Suprapubic skin (tissue), 4 donors: Measurements from ENCODE around the gene STXBP4. TPM values are rescaled to one million over a fixed set of nuclear protein-coding genes. Genes with fewer than 3 reads are reported as not detected.

Experiments used
- DNase-seq, 2 donors: peaks; one replicate each; pipeline ENCODE4 v3.0.0-alpha.2; 2019; ENCODE audit warnings: low spot score in 2 of 2
- H3K27ac ChIP-seq: fragments of 200-600 bp; sonication (generic); one replicate; pipeline ENCODE4 v1.5.1; 2019
- H3K27me3 ChIP-seq: fragments of 200-600 bp; sonication (generic); one replicate; pipeline ENCODE4 v1.5.1; 2019
- H3K36me3 ChIP-seq: fragments of 200-600 bp; sonication (generic); one replicate; pipeline ENCODE4 v1.5.1; 2019
- H3K4me1 ChIP-seq: fragments of 200-600 bp; sonication (generic); one replicate; pipeline ENCODE4 v1.5.1; 2019
- H3K4me3 ChIP-seq: fragments of 200-600 bp; sonication (generic); one replicate; pipeline ENCODE4 v1.5.1; 2019; ENCODE audit warnings: mild to moderate bottlenecking
- H3K9me3 ChIP-seq: fragments of 200-600 bp; sonication (generic); one replicate; pipeline ENCODE4 v1.5.1; 2019
- EP300 ChIP-seq: sonication (generic); formaldehyde crosslinking; IDR thresholded peaks from one replicate; pipeline ENCODE4 v1.6.1; 2017; ENCODE audit warnings: antibody characterized with exemption
- POLR2A ChIP-seq, 2 donors: fragments of 450-650 bp; IDR thresholded peaks; one replicate each; pipeline ENCODE4 v1.6.1; 2017; ENCODE audit warnings: antibody characterized with exemption in 2 of 2, mild to moderate bottlenecking in 2 of 2, moderate library complexity in 2 of 2
- POLR2AphosphoS5 ChIP-seq, 3 donors: sonication (generic); formaldehyde crosslinking; IDR thresholded peaks; one replicate each; pipeline ENCODE4 v1.6.1; 2017; ENCODE audit warnings: antibody characterized with exemption in 3 of 3
- WGBS: methylation state at CpG from one replicate; pipeline ENCODE4 v1.1.5; 2018; 5-methylcytosine and 5-hydroxymethylcytosine counted together
- total RNA-seq, 4 donors: library from RNA; depleted of rRNA; stranded (reverse); fragments of >200 nt; gene quantifications; one replicate each; pipeline ENCODE4 v1.1.0, GENCODE V29; 2016
- TF ChIP-seq, protein P1 (sequence below), 2 donors: fragments of 200-600 bp in 1 of 2; fragments of 450-650 bp in 1 of 2; sonication (generic) in 1 of 2; IDR thresholded peaks; one replicate each; pipeline ENCODE4 v1.5.1; 2016 to 2019; ENCODE audit warnings: antibody characterized with exemption in 2 of 2, mild to moderate bottlenecking in 1 of 2, moderate library complexity in 1 of 2

Gene STXBP4
- total RNA-seq, 4 donors from 2014 or later: 1.6 to 29.4 (median 7.4) TPM

DNA sequence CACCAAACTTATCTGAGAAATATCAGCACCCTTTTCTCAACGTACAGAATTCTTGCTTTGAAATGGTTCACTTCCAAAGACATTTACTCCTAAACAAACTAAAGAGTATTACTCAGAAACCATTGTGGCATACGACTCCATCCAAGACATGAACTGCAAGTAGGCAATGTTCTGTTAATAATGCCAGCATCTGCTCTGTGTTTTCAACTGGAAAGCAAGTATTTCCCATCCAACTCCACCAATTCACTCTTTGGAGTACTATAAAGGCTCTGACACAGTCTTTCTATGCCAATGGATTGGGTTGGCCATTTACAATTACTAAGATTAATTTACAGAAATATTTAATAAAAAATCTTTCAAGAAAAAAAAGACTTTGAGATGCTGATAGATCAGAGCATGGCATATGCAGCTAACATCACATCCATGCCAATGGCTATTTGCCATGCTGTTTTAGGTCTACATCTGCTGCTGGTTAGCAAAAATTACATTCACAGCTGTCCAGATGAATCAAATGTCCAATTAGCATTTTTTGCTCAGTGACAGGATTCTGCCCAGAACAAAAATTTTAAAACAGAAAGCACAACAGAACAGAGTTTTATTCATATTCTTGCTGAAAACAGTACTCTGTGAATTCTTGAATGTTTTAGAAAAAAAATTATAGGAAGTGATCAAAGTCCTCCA is 230.3 kb downstream of the STXBP4 start:
- DNase-seq: no peak
- Histone ChIP-seq H3K4me1 (peaks cover 10% of the 10 kb centered on the region), H3K9me3 (no peaks in the 10 kb centered on the region), H3K4me3 (no peak overlapping the region), H3K27me3 (no peaks in the 10 kb centered on the region), H3K27ac (no peak overlapping the region), H3K36me3 (no peaks in the 10 kb centered on the region)
- 65% methylated on average over 2 of the region's 2 CpGs for WGBS
- TF ChIP-seq POLR2AphosphoS5 (IDR thresholded peaks at IDR 0.05) (no peak), EP300 (no peak), POLR2A (IDR thresholded peaks at IDR 0.05) (no peak)
- TF ChIP-seq, protein P1, sequence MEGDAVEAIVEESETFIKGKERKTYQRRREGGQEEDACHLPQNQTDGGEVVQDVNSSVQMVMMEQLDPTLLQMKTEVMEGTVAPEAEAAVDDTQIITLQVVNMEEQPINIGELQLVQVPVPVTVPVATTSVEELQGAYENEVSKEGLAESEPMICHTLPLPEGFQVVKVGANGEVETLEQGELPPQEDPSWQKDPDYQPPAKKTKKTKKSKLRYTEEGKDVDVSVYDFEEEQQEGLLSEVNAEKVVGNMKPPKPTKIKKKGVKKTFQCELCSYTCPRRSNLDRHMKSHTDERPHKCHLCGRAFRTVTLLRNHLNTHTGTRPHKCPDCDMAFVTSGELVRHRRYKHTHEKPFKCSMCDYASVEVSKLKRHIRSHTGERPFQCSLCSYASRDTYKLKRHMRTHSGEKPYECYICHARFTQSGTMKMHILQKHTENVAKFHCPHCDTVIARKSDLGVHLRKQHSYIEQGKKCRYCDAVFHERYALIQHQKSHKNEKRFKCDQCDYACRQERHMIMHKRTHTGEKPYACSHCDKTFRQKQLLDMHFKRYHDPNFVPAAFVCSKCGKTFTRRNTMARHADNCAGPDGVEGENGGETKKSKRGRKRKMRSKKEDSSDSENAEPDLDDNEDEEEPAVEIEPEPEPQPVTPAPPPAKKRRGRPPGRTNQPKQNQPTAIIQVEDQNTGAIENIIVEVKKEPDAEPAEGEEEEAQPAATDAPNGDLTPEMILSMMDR (IDR thresholded peaks at IDR 0.05): no peak

DNA sequence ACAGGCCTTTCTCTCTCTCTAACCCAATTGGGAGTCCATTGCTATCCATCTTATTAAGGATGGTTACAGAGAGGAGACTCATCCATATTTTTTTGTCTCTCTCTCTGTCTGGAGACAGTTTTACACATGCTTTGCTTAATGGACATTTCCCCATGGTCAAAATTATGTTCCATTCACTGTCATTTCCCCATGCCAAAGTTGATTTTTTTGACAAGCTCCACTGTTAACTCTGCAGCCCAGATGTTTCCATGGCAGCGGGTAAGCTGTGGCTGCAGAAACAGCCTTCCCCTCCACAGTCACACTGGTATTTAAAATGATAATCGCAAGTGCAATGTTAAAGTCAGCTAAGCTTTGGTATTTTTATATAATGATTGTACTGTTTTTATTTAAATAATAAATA is 232.3 kb downstream of the STXBP4 start:
- Histone ChIP-seq H3K9me3 (no peaks in the 10 kb centered on the region), H3K27ac (no peak overlapping the region), H3K27me3 (no peaks in the 10 kb centered on the region), H3K36me3 (no peaks in the 10 kb centered on the region), H3K4me3 (no peak overlapping the region), H3K4me1 (peaks cover 10% of the 10 kb centered on the region)
- WGBS: 48% methylated on average over 2 of the region's 2 CpGs
- DNase-seq: no peak
- TF ChIP-seq EP300 (no peak), POLR2AphosphoS5 (IDR thresholded peaks at IDR 0.05) (no peak), POLR2A (IDR thresholded peaks at IDR 0.05) (no peak)
- TF ChIP-seq, protein P1 (IDR thresholded peaks at IDR 0.05): no peak

DNA sequence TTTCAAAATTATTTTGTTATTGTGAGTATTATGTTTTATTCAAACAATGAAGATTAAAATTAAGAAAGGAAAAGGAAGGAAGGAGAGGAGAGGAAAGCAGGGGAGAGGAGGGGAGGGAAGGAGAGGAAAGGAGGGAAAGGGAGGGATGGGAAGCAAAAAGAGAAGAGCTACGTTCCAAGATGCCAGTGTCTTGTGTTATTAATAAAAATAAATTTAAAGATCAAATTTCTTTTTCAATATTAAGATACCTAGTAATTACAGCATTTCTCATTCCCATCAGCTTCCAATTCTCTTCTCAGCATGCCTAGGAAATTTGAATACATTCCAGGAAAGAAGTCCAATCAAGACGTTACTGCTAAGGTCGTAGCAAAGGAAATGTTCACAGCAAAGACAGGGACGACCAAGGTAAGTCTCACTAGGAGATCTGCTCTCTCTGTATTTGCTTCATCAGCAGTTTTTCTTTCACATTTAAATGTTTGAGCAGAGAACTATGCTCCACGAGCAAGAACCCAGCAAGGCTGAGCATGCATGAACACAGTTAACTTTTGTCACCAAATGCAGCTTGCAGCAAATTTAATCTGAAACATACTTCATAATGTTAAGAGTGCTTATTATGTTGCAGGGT is 232.9 kb downstream of the STXBP4 start:
- Histone ChIP-seq H3K27ac (no peak overlapping the region), H3K36me3 (no peaks in the 10 kb centered on the region), H3K27me3 (no peaks in the 10 kb centered on the region), H3K4me3 (no peak overlapping the region), H3K4me1 (peaks cover 10% of the 10 kb centered on the region), H3K9me3 (no peaks in the 10 kb centered on the region)
- WGBS: 11% methylated on average over 5 of the region's 5 CpGs
- DNase-seq: no peak
- TF ChIP-seq, protein P1 (IDR thresholded peaks at IDR 0.05): no peak
- TF ChIP-seq POLR2A (IDR thresholded peaks at IDR 0.05) (no peak), POLR2AphosphoS5 (IDR thresholded peaks at IDR 0.05) (no peak), EP300 (no peak)

DNA sequence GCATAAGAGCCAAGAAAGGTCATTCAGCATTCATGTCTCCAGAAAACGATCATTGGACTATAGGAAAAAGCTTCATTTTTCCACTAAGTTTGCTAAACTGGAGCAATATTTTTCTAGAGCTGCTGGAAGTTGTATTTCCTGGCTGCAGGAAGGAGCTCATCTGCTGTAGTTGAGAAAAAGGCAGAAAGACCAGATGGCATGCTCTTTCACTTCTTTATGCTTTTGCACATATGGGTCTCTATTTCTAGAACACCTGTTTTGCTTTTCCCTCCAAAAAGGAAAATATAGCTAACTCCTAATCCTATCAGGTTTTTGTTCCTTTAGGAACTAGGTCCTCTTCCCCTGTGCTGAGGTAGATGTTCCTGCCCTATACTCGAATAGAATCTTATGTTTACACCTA is 234.3 kb downstream of the STXBP4 start:
- no peak overlapping the region for H3K27ac ChIP-seq
- H3K4me3 ChIP-seq: no peak overlapping the region
- H3K27me3 ChIP-seq: no peaks in the 10 kb centered on the region
- 81% methylated on average over 2 of the region's 2 CpGs for whole genome bisulfite sequencing
- DNase-seq: no peak
- peaks cover 7% of the 10 kb centered on the region for H3K4me1 ChIP-seq
- no peaks in the 10 kb centered on the region for H3K36me3 ChIP-seq
- TF ChIP-seq POLR2A (IDR thresholded peaks at IDR 0.05) (no peak), EP300 (no peak), POLR2AphosphoS5 (IDR thresholded peaks at IDR 0.05) (no peak)
- TF ChIP-seq, protein P1 (IDR thresholded peaks at IDR 0.05): no peak
- H3K9me3 ChIP-seq: no peaks in the 10 kb centered on the region

DNA sequence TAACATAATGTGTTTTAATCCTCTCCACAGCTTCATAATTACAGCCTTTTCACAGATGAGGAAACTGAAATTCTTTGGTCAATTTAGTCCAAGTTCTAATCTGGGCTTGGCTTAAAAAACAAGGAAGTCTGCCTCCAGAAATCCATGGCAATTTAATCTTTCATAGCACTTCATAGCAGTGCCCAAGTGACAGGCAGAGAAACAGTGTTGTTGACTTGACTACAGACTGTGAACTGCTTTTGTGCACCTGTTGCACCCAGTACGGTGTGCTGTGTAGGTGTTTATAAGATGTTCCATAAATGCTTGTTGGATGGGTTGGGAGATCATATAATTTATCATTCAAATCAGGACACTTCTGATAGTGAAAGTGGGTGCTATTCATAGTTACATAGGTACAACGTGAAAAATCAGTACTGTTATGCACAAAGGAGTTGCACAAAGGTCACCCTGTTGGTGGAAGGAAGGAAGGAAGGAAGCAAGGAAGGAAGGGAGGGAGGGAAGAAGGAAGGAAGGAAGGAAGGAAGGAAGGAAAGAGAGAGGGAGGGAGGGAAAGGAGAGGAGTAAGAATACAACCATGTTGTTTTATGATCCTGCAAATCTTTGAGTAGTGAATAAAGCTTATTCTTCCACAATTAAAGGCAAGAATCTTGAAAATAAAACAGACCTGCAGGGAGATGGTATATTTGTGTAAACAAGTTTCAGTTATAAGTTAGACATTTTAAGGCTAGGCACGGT is 239.7 kb downstream of the STXBP4 start:
- TF ChIP-seq POLR2A (IDR thresholded peaks at IDR 0.05): no peak
- TF ChIP-seq EP300: no peak
- TF ChIP-seq POLR2AphosphoS5 (IDR thresholded peaks at IDR 0.05): no peak
- TF ChIP-seq, protein P1 (IDR thresholded peaks at IDR 0.05): no peak
- DNase-seq: no peak
- WGBS: 50% methylated on average over 3 of the region's 3 CpGs

More for the DNA sequence above, 239.7 kb downstream of the STXBP4 start:
- Histone ChIP-seq H3K36me3 (no peaks in the 10 kb centered on the region), H3K27ac (no peak overlapping the region), H3K4me1 (no peaks in the 10 kb centered on the region), H3K9me3 (no peaks in the 10 kb centered on the region), H3K4me3 (no peak overlapping the region), H3K27me3 (no peaks in the 10 kb centered on the region)
